ENCODE data around the gene RAPGEF1. TPM values are rescaled to one million over a fixed set of nuclear protein-coding genes. Genes with fewer than 3 reads are reported as not detected.

The RAPGEF1 gene
- total and polyA plus RNA-seq, 4 donors = 17.5 to 93.2 (median 54.7) TPM

- whole genome bisulfite sequencing, 2 donors = 54% methylated on average over 26 of the region's 26 CpGs
- no peak overlapping the region for H3K27ac ChIP-seq (ENCODE audit: low read depth in 1 of 2, low read length in 2 of 2)
- no peaks in the 10 kb centered on the region for H3K4me1 ChIP-seq (ENCODE audit: control insufficient read depth in 1 of 2, insufficient read depth in 2 of 2, low read length in 2 of 2)
- ATAC-seq (ENCODE audit: low FRiP score) = no peak
- peak; percentile 42 to 71 for DNase-seq
- no peaks in the 10 kb centered on the region for H3K9me3 ChIP-seq (ENCODE audit: control insufficient read depth, low read length)
- H3K36me3 ChIP-seq (ENCODE audit: control insufficient read depth in 1 of 2, insufficient read depth in 2 of 2, low read length in 1 of 2) = peaks cover 0 to 13% of the 10 kb centered on the region in 2 donors
- no peak overlapping the region for H3K4me3 ChIP-seq (ENCODE audit: low read length in 2 of 2)
- H3K27me3 ChIP-seq (ENCODE audit: control insufficient read depth in 1 of 2, insufficient read depth in 2 of 2, low read length in 1 of 2) = no peaks in the 10 kb centered on the region
- intact Hi-C loops (cut with DNase I) = no loop called here
These were observed 161.0 kb downstream of the RAPGEF1 start for GRCh38 chr9:131578731-131579504.

GRCh38 chr9:131578021-131578420 lies 161.9 kb downstream of the RAPGEF1 start:
- no peaks in the 10 kb centered on the region for H3K4me1 ChIP-seq (ENCODE audit: control insufficient read depth in 1 of 2, insufficient read depth in 2 of 2, low read length in 2 of 2)
- H3K4me3 ChIP-seq (ENCODE audit: low read length in 2 of 2) = no peak overlapping the region
- H3K36me3 ChIP-seq (ENCODE audit: control insufficient read depth in 1 of 2, insufficient read depth in 2 of 2, low read length in 1 of 2) = peaks cover 0 to 10% of the 10 kb centered on the region in 2 donors
- ATAC-seq (ENCODE audit: low FRiP score) (no peak), DNase-seq (peak; percentile 38 to 41)
- WGBS, 2 donors = 91 to 94% methylated on average over 13 of the region's 13 CpGs
- intact Hi-C loops (cut with DNase I) = no loop called here
- H3K27me3 ChIP-seq (ENCODE audit: control insufficient read depth in 1 of 2, insufficient read depth in 2 of 2, low read length in 1 of 2) = no peaks in the 10 kb centered on the region
- no peak overlapping the region for H3K27ac ChIP-seq (ENCODE audit: low read depth in 1 of 2, low read length in 2 of 2)
- H3K9me3 ChIP-seq (ENCODE audit: control insufficient read depth, low read length) = no peaks in the 10 kb centered on the region

GRCh38 chr9:131577005-131578000 lies 162.6 kb downstream of the RAPGEF1 start:
- Histone ChIP-seq H3K4me3 (ENCODE audit: low read length in 2 of 2) (no peak overlapping the region), H3K27me3 (ENCODE audit: control insufficient read depth in 1 of 2, insufficient read depth in 2 of 2, low read length in 1 of 2) (no peaks in the 10 kb centered on the region), H3K36me3 (ENCODE audit: control insufficient read depth in 1 of 2, insufficient read depth in 2 of 2, low read length in 1 of 2) (peaks cover 0 to 8% of the 10 kb centered on the region in 2 donors), H3K4me1 (ENCODE audit: control insufficient read depth in 1 of 2, insufficient read depth in 2 of 2, low read length in 2 of 2) (no peaks in the 10 kb centered on the region), H3K9me3 (ENCODE audit: control insufficient read depth, low read length) (no peaks in the 10 kb centered on the region), H3K27ac (ENCODE audit: low read depth in 1 of 2, low read length in 2 of 2) (no peak overlapping the region)
- intact Hi-C loops (cut with DNase I) = no loop called here
- peak in 1 of 2 donors; percentile 33 for DNase-seq
- no peak for ATAC-seq (ENCODE audit: low FRiP score)
- 86 to 89% methylated on average over 25 of the region's 25 CpGs for WGBS, 2 donors

- 92 to 95% methylated on average over 23 of the region's 23 CpGs for WGBS, 2 donors
- Histone ChIP-seq H3K9me3 (ENCODE audit: control insufficient read depth, low read length) (no peaks in the 10 kb centered on the region), H3K27me3 (ENCODE audit: control insufficient read depth in 1 of 2, insufficient read depth in 2 of 2, low read length in 1 of 2) (no peaks in the 10 kb centered on the region), H3K4me1 (ENCODE audit: control insufficient read depth in 1 of 2, insufficient read depth in 2 of 2, low read length in 2 of 2) (no peaks in the 10 kb centered on the region), H3K4me3 (ENCODE audit: low read length in 2 of 2) (no peak overlapping the region), H3K36me3 (ENCODE audit: control insufficient read depth in 1 of 2, insufficient read depth in 2 of 2, low read length in 1 of 2) (peaks cover 0 to 8% of the 10 kb centered on the region in 2 donors), H3K27ac (ENCODE audit: low read depth in 1 of 2, low read length in 2 of 2) (no peak overlapping the region)
- peak in 1 of 2 donors; percentile 30 for DNase-seq
- ATAC-seq (ENCODE audit: low FRiP score) = no peak
- intact Hi-C loops (cut with DNase I) = no loop called here
These were observed 163.7 kb downstream of the RAPGEF1 start for GRCh38 chr9:131575946-131576853.

GRCh38 chr9:131574730-131575640 lies 164.9 kb downstream of the RAPGEF1 start:
- Histone ChIP-seq H3K27ac (ENCODE audit: low read depth in 1 of 2, low read length in 2 of 2) (no peak overlapping the region), H3K4me3 (ENCODE audit: low read length in 2 of 2) (no peak overlapping the region), H3K27me3 (ENCODE audit: control insufficient read depth in 1 of 2, insufficient read depth in 2 of 2, low read length in 1 of 2) (no peaks in the 10 kb centered on the region), H3K36me3 (ENCODE audit: control insufficient read depth in 1 of 2, insufficient read depth in 2 of 2, low read length in 1 of 2) (peaks cover 0 to 5% of the 10 kb centered on the region in 2 donors), H3K4me1 (ENCODE audit: control insufficient read depth in 1 of 2, insufficient read depth in 2 of 2, low read length in 2 of 2) (no peaks in the 10 kb centered on the region), H3K9me3 (ENCODE audit: control insufficient read depth, low read length) (no peaks in the 10 kb centered on the region)
- ATAC-seq (ENCODE audit: low FRiP score) (no peak), DNase-seq (peak in 1 of 2 donors; percentile 44)
- 94 to 95% methylated on average over 17 of the region's 17 CpGs for WGBS, 2 donors
- intact Hi-C loops (cut with DNase I) = no loop called here

GRCh38 chr9:131567910-131568309 lies 172.0 kb downstream of the RAPGEF1 start:
- no peaks in the 10 kb centered on the region for H3K27me3 ChIP-seq (ENCODE audit: control insufficient read depth in 1 of 2, insufficient read depth in 2 of 2, low read length in 1 of 2)
- no peak overlapping the region for H3K27ac ChIP-seq (ENCODE audit: low read depth in 1 of 2, low read length in 2 of 2)
- DNase-seq = no peak
- no peaks in the 10 kb centered on the region for H3K36me3 ChIP-seq (ENCODE audit: control insufficient read depth in 1 of 2, insufficient read depth in 2 of 2, low read length in 1 of 2)
- no peaks in the 10 kb centered on the region for H3K4me1 ChIP-seq (ENCODE audit: control insufficient read depth in 1 of 2, insufficient read depth in 2 of 2, low read length in 2 of 2)
- intact Hi-C loops (cut with DNase I) = no loop called here
- WGBS, 2 donors = 96 to 99% methylated on average over 8 of the region's 8 CpGs
- no peak overlapping the region for H3K4me3 ChIP-seq (ENCODE audit: low read length in 2 of 2)
- peak; percentile 26 for ATAC-seq (ENCODE audit: low FRiP score)
- no peaks in the 10 kb centered on the region for H3K9me3 ChIP-seq (ENCODE audit: control insufficient read depth, low read length)

- H3K36me3 ChIP-seq (ENCODE audit: control insufficient read depth in 1 of 2, insufficient read depth in 2 of 2, low read length in 1 of 2) = no peaks in the 10 kb centered on the region
- H3K4me1 ChIP-seq (ENCODE audit: control insufficient read depth in 1 of 2, insufficient read depth in 2 of 2, low read length in 2 of 2) = no peaks in the 10 kb centered on the region
- H3K27me3 ChIP-seq (ENCODE audit: control insufficient read depth in 1 of 2, insufficient read depth in 2 of 2, low read length in 1 of 2) = no peaks in the 10 kb centered on the region
- no peak overlapping the region for H3K4me3 ChIP-seq (ENCODE audit: low read length in 2 of 2)
- ATAC-seq (ENCODE audit: low FRiP score) (no peak), DNase-seq (no peak)
- H3K9me3 ChIP-seq (ENCODE audit: control insufficient read depth, low read length) = no peaks in the 10 kb centered on the region
- 97 to 98% methylated on average over 3 of the region's 3 CpGs for WGBS, 2 donors
- intact Hi-C loops (cut with DNase I) = no loop called here
- H3K27ac ChIP-seq (ENCODE audit: low read depth in 1 of 2, low read length in 2 of 2) = no peak overlapping the region
These were observed 173.7 kb downstream of the RAPGEF1 start for GRCh38 chr9:131566158-131566557.
